Esophagus squamous epithelium (tissue), 5 donors: ENCODE results near the gene BPIFB4. TPM values are rescaled to one million over a fixed set of nuclear protein-coding genes. Genes with fewer than 3 reads are reported as not detected.
"Not testable (repeated sequence)": the region's sequence is repeated elsewhere in the genome, so short reads cannot be mapped to it uniquely, and the experiment has no call there.

Experiments used
- DNase-seq: peaks from one replicate; lab custom pipeline; 2025; lab: John Stamatoyannopoulos, UW
- H3K27ac ChIP-seq, 4 donors: fragments of 200-600 bp; sonication (generic); one replicate each; pipeline ENCODE4 v1.5.1; 2016 to 2019; ENCODE audit warnings: mild to moderate bottlenecking in 1 of 4
- H3K27me3 ChIP-seq, 4 donors: fragments of 200-600 bp; sonication (generic); 1 replicate in 3 of 4; 2 replicates in 1 of 4; pipeline versions ENCODE4 v1.5.1 to v1.6.0; 2017 to 2021; ENCODE audit warnings: antibody characterized with exemption in 1 of 4
- H3K36me3 ChIP-seq, 3 donors: fragments of 200-600 bp; sonication (generic); one replicate each; pipeline ENCODE4 v1.5.1; 2016 to 2019
- H3K4me1 ChIP-seq, 3 donors: fragments of 200-600 bp; sonication (generic); one replicate each; pipeline ENCODE4 v1.5.1; 2017 to 2019
- H3K4me3 ChIP-seq, 4 donors: fragments of 200-600 bp; sonication (generic); 1 replicate in 3 of 4; 2 replicates in 1 of 4; pipeline ENCODE4 v1.5.1; 2016 to 2019; ENCODE audit warnings: mild to moderate bottlenecking in 2 of 4, moderate library complexity in 1 of 4
- H3K9me3 ChIP-seq, 3 donors: fragments of 200-600 bp; sonication (generic); one replicate each; pipeline ENCODE4 v1.5.1; 2016 to 2019
- POLR2A ChIP-seq, 4 donors: fragments of 450-650 bp; IDR thresholded peaks; one replicate each; pipeline ENCODE4 v1.6.1; 2017; ENCODE audit warnings: antibody characterized with exemption in 4 of 4, mild to moderate bottlenecking in 4 of 4, moderate library complexity in 3 of 4
- WGBS, 2 donors: methylation state at CpG; one replicate each; pipeline ENCODE4 v1.1.5; 2018; 5-methylcytosine and 5-hydroxymethylcytosine counted together
- intact Hi-C: fragments of 100-400 bp; cut with DNase I; formaldehyde crosslinking; loops from one replicate; pipeline ENCODE4 v1.15.0; 2022
- total RNA-seq, 4 donors: library from RNA; depleted of rRNA; stranded (reverse); fragments of >200 nt; gene quantifications; one replicate each; pipeline ENCODE4 v1.1.0, GENCODE V29; 2016
- TF ChIP-seq, protein P1 (sequence below), 6 experiments: fragments of 450-650 bp in 4 of 6; fragments of 200-600 bp in 2 of 6; sonication (generic) in 2 of 6; IDR thresholded peaks; one replicate each; pipeline ENCODE4 v1.5.1; 2016 to 2019; ENCODE audit warnings: antibody characterized with exemption in 6 of 6, mild to moderate bottlenecking in 4 of 6, moderate library complexity in 4 of 6
- donor health status: DM: yes; HTN: yes; CAD: no.

Gene BPIFB4
- total RNA-seq, 4 donors from 2014 or later: not detected

GRCh38 chr20:33097001-33097400 lies 17.6 kb downstream of the BPIFB4 start:
- intact Hi-C loops: loop anchor here (10.0 kb wide), 1 partner anchor 192 kb away; no protein-coding TSS in a partner anchor
- no peak for TF ChIP-seq POLR2A (IDR thresholded peaks at IDR 0.05)
- TF ChIP-seq, protein P1, sequence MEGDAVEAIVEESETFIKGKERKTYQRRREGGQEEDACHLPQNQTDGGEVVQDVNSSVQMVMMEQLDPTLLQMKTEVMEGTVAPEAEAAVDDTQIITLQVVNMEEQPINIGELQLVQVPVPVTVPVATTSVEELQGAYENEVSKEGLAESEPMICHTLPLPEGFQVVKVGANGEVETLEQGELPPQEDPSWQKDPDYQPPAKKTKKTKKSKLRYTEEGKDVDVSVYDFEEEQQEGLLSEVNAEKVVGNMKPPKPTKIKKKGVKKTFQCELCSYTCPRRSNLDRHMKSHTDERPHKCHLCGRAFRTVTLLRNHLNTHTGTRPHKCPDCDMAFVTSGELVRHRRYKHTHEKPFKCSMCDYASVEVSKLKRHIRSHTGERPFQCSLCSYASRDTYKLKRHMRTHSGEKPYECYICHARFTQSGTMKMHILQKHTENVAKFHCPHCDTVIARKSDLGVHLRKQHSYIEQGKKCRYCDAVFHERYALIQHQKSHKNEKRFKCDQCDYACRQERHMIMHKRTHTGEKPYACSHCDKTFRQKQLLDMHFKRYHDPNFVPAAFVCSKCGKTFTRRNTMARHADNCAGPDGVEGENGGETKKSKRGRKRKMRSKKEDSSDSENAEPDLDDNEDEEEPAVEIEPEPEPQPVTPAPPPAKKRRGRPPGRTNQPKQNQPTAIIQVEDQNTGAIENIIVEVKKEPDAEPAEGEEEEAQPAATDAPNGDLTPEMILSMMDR (IDR thresholded peaks at IDR 0.05): no peak
- WGBS, 2 donors: 39 to 59% methylated on average over 4 of the region's 4 CpGs

GRCh38 chr20:33099843-33100538 lies 20.5 kb downstream of the BPIFB4 start:
- DNase-seq: no peak
- Histone ChIP-seq H3K9me3 (no peaks in the 10 kb centered on the region), H3K4me3 (no peak overlapping the region), H3K27me3 (peaks cover 0 to 51% (median 0%) of the 10 kb centered on the region in 4 donors), H3K4me1 (peaks cover 0 to 7% (median 0%) of the 10 kb centered on the region in 3 donors), H3K27ac (no peak overlapping the region), H3K36me3 (no peaks in the 10 kb centered on the region)
- TF ChIP-seq POLR2A (IDR thresholded peaks at IDR 0.05): no peak
- TF ChIP-seq, protein P1 (IDR thresholded peaks at IDR 0.05): no peak
- intact Hi-C loops: loop anchor here (10.0 kb wide), 1 partner anchor 195 kb away; no protein-coding TSS in a partner anchor
- 60 to 67% methylated on average over 8 to 9 of the region's 10 CpGs for WGBS, 2 donors

More at GRCh38 chr20:33097001-33097400, 17.6 kb downstream of the BPIFB4 start:
- no peak overlapping the region for H3K4me3 ChIP-seq
- no peak overlapping the region for H3K27ac ChIP-seq
- H3K27me3 ChIP-seq: peaks cover 0 to 22% (median 0%) of the 10 kb centered on the region in 4 donors
- peaks cover 0 to 2% (median 0%) of the 10 kb centered on the region in 3 donors for H3K4me1 ChIP-seq
- no peaks in the 10 kb centered on the region for H3K9me3 ChIP-seq
- DNase-seq: no peak
- H3K36me3 ChIP-seq: no peaks in the 10 kb centered on the region

GRCh38 chr20:33103556-33103955 lies 24.1 kb downstream of the BPIFB4 start:
- Histone ChIP-seq H3K27me3 (peaks cover 0 to 51% (median 0%) of the 10 kb centered on the region in 4 donors), H3K36me3 (no peaks in the 10 kb centered on the region), H3K9me3 (no peaks in the 10 kb centered on the region), H3K27ac (no peak overlapping the region), H3K4me1 (peaks cover 0 to 7% (median 0%) of the 10 kb centered on the region in 3 donors), H3K4me3 (no peak overlapping the region)
- DNase-seq: no peak
- intact Hi-C loops: no loop called here
- TF ChIP-seq POLR2A (IDR thresholded peaks at IDR 0.05): no peak
- TF ChIP-seq, protein P1 (IDR thresholded peaks at IDR 0.05): no peak
- 71 to 84% methylated on average over 3 of the region's 3 CpGs for WGBS, 2 donors

DNA sequence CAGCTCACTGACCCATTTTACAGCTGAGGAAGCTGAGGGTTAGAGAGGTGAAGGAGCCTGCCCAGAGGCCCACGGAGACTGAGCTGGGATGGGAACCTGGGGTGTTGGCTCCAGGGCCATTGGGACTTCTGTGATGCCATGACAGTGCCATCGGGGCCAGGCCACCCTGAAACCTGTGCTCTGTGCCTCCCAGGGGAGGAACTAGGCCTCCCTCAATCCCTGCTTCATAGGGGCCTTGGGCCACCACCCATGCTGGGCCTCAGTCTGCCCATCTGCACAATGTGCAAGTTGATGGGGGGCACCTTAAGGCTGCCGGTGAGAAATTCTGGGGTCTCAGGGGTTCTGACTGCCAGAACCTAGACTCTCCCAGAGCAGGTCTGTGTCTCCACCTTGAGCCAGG lies 24.9 kb downstream of the BPIFB4 start:
- DNase-seq: no peak
- Histone ChIP-seq H3K9me3 (no peaks in the 10 kb centered on the region), H3K27ac (no peak overlapping the region), H3K4me3 (no peak overlapping the region), H3K27me3 (peaks cover 0 to 51% (median 0%) of the 10 kb centered on the region in 4 donors), H3K36me3 (no peaks in the 10 kb centered on the region), H3K4me1 (peaks cover 0 to 7% (median 0%) of the 10 kb centered on the region in 3 donors)
- TF ChIP-seq POLR2A (IDR thresholded peaks at IDR 0.05): no peak
- TF ChIP-seq, protein P1 (IDR thresholded peaks at IDR 0.05): no peak
- intact Hi-C loops: no loop called here
- WGBS, 2 donors: 80% methylated on average over 1 of the region's 3 CpGs; no CpG with 5 or more reads in 1 of the 2 donors

- Histone ChIP-seq H3K9me3 (no peaks in the 10 kb centered on the region), H3K4me3 (no peak overlapping the region), H3K36me3 (no peaks in the 10 kb centered on the region), H3K4me1 (peaks cover 0 to 7% (median 0%) of the 10 kb centered on the region in 3 donors), H3K27ac (peak overlapping the region in 1 of 4 donors; percentile 37), H3K27me3 (peaks cover 0 to 45% (median 0%) of the 10 kb centered on the region in 4 donors)
- no peak for TF ChIP-seq POLR2A (IDR thresholded peaks at IDR 0.05)
- TF ChIP-seq, protein P1 (IDR thresholded peaks at IDR 0.05): no peak
- WGBS, 2 donors: 76 to 78% methylated on average over 3 to 6 of the region's 8 CpGs
- intact Hi-C loops: no loop called here
- DNase-seq: no peak
These were observed 26.0 kb downstream of the BPIFB4 start for GRCh38 chr20:33105316-33105924.

DNA sequence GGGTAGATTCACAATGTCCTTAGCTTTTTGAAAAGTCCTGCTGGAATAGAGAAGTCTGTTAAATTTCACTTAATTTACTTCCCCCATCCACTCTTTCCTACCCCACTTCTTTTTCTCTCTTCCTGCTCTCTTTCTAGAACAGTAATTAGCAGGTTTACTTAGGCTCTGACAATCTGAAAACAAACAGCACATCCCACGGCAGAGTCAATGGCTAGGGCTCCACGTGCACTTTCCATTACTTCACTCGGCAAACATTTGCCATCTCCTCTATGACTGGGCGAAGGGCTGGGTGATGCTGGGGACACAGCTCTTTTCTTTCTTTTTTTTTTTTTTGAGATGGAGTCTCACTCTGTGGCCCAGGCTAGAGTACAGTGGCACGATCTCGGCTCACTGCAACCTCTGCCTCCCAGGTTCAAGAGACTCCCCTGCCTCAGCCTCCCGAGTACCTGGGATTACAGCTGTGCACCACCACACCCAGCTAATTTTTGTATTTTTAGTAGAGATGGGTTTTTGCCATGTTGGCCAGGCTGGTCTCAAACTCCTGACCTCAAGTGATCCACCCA lies 26.7 kb downstream of the BPIFB4 start:
- H3K9me3 ChIP-seq, H3K4me1 ChIP-seq, DNase-seq, H3K36me3 ChIP-seq, H3K4me3 ChIP-seq, intact Hi-C loops: not testable (repeated sequence)
- 45 to 67% methylated on average over 5 to 7 of the region's 7 CpGs for WGBS, 2 donors
- H3K27me3 ChIP-seq: peaks cover 0 to 38% (median 0%) of the 10 kb centered on the region in 4 donors
- H3K27ac ChIP-seq: peak overlapping the region in 1 of 4 donors; percentile 37
